K562 (cell line): ENCODE data around the gene VPS16. TPM values are rescaled to one million over a fixed set of nuclear protein-coding genes. Genes with fewer than 3 reads are reported as not detected.

Experiments used
- ARID2 ChIP-seq: fragments of 450-650 bp; IDR thresholded peaks from 2 replicates; pipeline ENCODE4 v1.6.1; 2017; ENCODE audit warnings: antibody characterized with exemption, mild to moderate bottlenecking
- ARNT ChIP-seq, 2 experiments: fragments of 450-650 bp; IDR thresholded peaks; 2 replicates each; pipeline ENCODE4 v1.6.1; 2016; ENCODE audit warnings: mild to moderate bottlenecking in 1 of 2
- CREBBP ChIP-seq: IDR thresholded peaks from one replicate; pipeline ENCODE4 v1.6.1; 2012; ENCODE audit warnings: low read depth, mild to moderate bottlenecking, control low read depth, inconsistent platforms, low read length
- GABPB2 ChIP-seq: fragments of 250-450 bp; sonication (Bioruptor Pico); conservative IDR thresholded peaks from 2 replicates; pipeline ENCODE4 v1.5.1; 2021; ENCODE audit warnings: mild to moderate bottlenecking
- HMG20B ChIP-seq: fragments of 250-450 bp; sonication (Bioruptor Pico); IDR thresholded peaks from 2 replicates; pipeline ENCODE4 v1.5.0; 2021; ENCODE audit warnings: mild to moderate bottlenecking
- ILF3 ChIP-seq: fragments of 450-650 bp; IDR thresholded peaks from 2 replicates; pipeline ENCODE4 v1.6.1; 2018; ENCODE audit warnings: antibody characterized with exemption, mild to moderate bottlenecking, moderate library complexity, borderline replicate concordance
- NR3C1 ChIP-seq: sonication (generic); formaldehyde crosslinking; IDR thresholded peaks from 2 replicates; pipeline ENCODE4 v1.8.1; 2022; ENCODE audit warnings: missing genetic modification reagents
- PML ChIP-seq: IDR thresholded peaks from 2 replicates; pipeline ENCODE4 v1.6.1; 2012; ENCODE audit warnings: low read length, inconsistent platforms
- SAP30 ChIP-seq: fragments of 200-600 bp; sonication (generic); IDR thresholded peaks from 2 replicates; pipeline ENCODE4 v1.6.1; 2012; ENCODE audit warnings: borderline replicate concordance, low read depth, mild to moderate bottlenecking, moderate library complexity, low read length, control low read depth, inconsistent platforms; ENCODE audit not compliant: insufficient read depth, poor library complexity, severe bottlenecking
- STAG1 ChIP-seq: sonication (generic); formaldehyde crosslinking; IDR thresholded peaks from 2 replicates; pipeline ENCODE4 v1.5.0; 2020; ENCODE audit warnings: missing genetic modification reagents, borderline replicate concordance
- THRAP3 ChIP-seq: fragments of 450-650 bp; IDR thresholded peaks from 2 replicates; pipeline ENCODE4 v1.6.1; 2016; ENCODE audit warnings: mild to moderate bottlenecking, inconsistent platforms, borderline replicate concordance
- ZBED1 ChIP-seq: IDR thresholded peaks from 2 replicates; pipeline ENCODE4 v1.6.1; 2014
- ZNF551 ChIP-seq: fragments of 250-450 bp; sonication (Bioruptor Pico); IDR thresholded peaks from 2 replicates; pipeline ENCODE4 v1.5.0; 2021; ENCODE audit warnings: mild to moderate bottlenecking, moderate library complexity
- polyA plus RNA-seq, 8 experiments: library from polyadenylated mRNA; depleted of rRNA in 4 of 8; stranded (reverse) in 5 of 8; unstranded in 3 of 8; fragments of >200 nt; fragmentation: Nextera tagmentation in 2 of 8; fragmentation: Illumina TruSeq in 1 of 8; extraction: Ambion mirVana in 2 of 8; extraction: Trizol in 1 of 8; gene quantifications; 2 replicates each; pipeline versions ENCODE4 v1.2.1 to v1.2.3, GENCODE V29; 2011 to 2014; ENCODE audit warnings: inconsistent platforms in 1 of 8, missing spikeins in 1 of 8
- total RNA-seq, 7 experiments: library from RNA; depleted of rRNA in 6 of 7; stranded (reverse); fragments of >200 nt in 6 of 7; fragmentation: Illumina TruSeq in 2 of 7; extraction: Trizol in 2 of 7; gene quantifications; 2 replicates each; pipeline versions ENCODE4 v1.2.1 to v1.2.3, GENCODE V29; 2011 to 2021; ENCODE audit warnings: low replicate concordance in 1 of 7
- TF ChIP-seq, protein P1 (sequence below): fragments of 150-350 bp; conservative IDR thresholded peaks from 2 replicates; pipeline ENCODE4 v1.6.1; 2014; ENCODE audit warnings: low read length
- TF ChIP-seq, protein P2 (sequence below): fragments of 200-400 bp; formaldehyde crosslinking; IDR thresholded peaks from 2 replicates; pipeline ENCODE4 v1.6.1; 2017; ENCODE audit warnings: mild to moderate bottlenecking, low read depth, low read length, moderate library complexity
- TF ChIP-seq, protein P3 (sequence below): sonication (generic); IDR thresholded peaks from 2 replicates; pipeline ENCODE4 v1.6.1; 2016
- TF ChIP-seq, protein P4 (sequence below): fragments of 450-650 bp; formaldehyde crosslinking; IDR thresholded peaks from 2 replicates; pipeline ENCODE4 v1.4.0; 2022; ENCODE audit warnings: missing genetic modification characterization

VPS16 gene
- total and polyA plus RNA-seq, 9 of the 15 experiments (the other 6 are each of a cell fraction or from before 2014, with no cell fraction given) = 6.8 to 24.7 (median 14.0) TPM

DNA sequence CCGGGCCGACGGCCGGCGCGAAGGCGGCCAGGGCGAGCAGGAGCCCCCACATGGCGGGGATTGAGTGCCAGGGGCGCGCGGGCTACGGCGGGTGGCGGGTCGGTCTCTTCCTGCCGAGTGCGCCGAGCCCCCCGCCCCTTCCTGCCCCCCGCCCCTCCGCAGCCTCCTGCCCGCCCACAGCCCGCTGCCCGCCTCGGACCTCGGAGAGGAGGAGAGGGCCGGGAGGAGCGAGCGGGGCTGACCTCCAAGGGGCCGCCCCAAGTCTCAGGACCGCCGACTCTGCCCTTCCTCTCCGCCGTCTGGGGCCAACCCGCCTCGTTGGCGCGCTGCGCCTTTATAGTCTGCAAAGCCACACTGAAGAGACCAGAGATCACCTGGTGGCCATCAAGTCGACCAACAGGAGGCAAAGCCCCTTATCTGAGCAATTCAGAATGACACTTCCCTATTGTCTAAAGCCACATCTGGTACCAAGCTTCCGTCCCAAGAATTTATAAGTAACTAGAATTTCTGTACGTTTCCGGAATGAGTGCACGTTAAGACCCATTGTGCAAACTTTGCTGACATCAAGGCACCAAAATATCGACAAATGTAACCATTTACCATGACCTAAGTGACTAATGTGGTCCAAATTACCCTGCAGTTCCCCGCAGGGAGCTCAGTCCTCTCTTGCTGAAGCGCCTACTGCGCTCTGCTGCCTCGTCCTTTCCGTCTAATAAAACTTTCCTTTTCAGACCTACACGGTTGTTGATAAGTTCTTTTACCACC is 39.8 kb upstream of the VPS16 start, which contains the start of gene CPXM1 (continued):
- TF ChIP-seq, protein P1, sequence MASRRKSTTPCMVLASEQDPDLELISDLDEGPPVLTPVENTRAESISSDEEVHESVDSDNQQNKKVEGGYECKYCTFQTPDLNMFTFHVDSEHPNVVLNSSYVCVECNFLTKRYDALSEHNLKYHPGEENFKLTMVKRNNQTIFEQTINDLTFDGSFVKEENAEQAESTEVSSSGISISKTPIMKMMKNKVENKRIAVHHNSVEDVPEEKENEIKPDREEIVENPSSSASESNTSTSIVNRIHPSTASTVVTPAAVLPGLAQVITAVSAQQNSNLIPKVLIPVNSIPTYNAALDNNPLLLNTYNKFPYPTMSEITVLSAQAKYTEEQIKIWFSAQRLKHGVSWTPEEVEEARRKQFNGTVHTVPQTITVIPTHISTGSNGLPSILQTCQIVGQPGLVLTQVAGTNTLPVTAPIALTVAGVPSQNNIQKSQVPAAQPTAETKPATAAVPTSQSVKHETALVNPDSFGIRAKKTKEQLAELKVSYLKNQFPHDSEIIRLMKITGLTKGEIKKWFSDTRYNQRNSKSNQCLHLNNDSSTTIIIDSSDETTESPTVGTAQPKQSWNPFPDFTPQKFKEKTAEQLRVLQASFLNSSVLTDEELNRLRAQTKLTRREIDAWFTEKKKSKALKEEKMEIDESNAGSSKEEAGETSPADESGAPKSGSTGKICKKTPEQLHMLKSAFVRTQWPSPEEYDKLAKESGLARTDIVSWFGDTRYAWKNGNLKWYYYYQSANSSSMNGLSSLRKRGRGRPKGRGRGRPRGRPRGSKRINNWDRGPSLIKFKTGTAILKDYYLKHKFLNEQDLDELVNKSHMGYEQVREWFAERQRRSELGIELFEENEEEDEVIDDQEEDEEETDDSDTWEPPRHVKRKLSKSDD = no peak
- no peak for TF ChIP-seq GABPB2 (CRISPR knock-in tag)
- TF ChIP-seq ZNF551 = no peak
- peak; percentile 84 for TF ChIP-seq PML
- TF ChIP-seq ILF3 = no peak
- no peak for TF ChIP-seq NR3C1 (CRISPR knock-in tag)
- TF ChIP-seq, protein P2, sequence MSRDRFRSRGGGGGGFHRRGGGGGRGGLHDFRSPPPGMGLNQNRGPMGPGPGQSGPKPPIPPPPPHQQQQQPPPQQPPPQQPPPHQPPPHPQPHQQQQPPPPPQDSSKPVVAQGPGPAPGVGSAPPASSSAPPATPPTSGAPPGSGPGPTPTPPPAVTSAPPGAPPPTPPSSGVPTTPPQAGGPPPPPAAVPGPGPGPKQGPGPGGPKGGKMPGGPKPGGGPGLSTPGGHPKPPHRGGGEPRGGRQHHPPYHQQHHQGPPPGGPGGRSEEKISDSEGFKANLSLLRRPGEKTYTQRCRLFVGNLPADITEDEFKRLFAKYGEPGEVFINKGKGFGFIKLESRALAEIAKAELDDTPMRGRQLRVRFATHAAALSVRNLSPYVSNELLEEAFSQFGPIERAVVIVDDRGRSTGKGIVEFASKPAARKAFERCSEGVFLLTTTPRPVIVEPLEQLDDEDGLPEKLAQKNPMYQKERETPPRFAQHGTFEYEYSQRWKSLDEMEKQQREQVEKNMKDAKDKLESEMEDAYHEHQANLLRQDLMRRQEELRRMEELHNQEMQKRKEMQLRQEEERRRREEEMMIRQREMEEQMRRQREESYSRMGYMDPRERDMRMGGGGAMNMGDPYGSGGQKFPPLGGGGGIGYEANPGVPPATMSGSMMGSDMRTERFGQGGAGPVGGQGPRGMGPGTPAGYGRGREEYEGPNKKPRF = no peak
- no peak for TF ChIP-seq ARID2
- no peak for TF ChIP-seq ARNT (IDR thresholded peaks at IDR 0.05)
- TF ChIP-seq THRAP3 = no peak
- TF ChIP-seq ZBED1 = no peak
- no peak for TF ChIP-seq SAP30
- TF ChIP-seq HMG20B (CRISPR knock-in tag) = no peak
- no peak for TF ChIP-seq STAG1
- no peak for TF ChIP-seq CREBBP
- TF ChIP-seq, protein P3, sequence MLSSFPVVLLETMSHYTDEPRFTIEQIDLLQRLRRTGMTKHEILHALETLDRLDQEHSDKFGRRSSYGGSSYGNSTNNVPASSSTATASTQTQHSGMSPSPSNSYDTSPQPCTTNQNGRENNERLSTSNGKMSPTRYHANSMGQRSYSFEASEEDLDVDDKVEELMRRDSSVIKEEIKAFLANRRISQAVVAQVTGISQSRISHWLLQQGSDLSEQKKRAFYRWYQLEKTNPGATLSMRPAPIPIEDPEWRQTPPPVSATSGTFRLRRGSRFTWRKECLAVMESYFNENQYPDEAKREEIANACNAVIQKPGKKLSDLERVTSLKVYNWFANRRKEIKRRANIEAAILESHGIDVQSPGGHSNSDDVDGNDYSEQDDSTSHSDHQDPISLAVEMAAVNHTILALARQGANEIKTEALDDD = 0 out of 2 replicates have a peak, but pooled peaks have one; percentile 35
- TF ChIP-seq, protein P4, sequence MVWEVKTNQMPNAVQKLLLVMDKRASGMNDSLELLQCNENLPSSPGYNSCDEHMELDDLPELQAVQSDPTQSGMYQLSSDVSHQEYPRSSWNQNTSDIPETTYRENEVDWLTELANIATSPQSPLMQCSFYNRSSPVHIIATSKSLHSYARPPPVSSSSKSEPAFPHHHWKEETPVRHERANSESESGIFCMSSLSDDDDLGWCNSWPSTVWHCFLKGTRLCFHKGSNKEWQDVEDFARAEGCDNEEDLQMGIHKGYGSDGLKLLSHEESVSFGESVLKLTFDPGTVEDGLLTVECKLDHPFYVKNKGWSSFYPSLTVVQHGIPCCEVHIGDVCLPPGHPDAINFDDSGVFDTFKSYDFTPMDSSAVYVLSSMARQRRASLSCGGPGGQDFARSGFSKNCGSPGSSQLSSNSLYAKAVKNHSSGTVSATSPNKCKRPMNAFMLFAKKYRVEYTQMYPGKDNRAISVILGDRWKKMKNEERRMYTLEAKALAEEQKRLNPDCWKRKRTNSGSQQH (CRISPR knock-in tag) = no peak
